GM12892 (cell line): Measurements from ENCODE around the gene BCAS4.

Experiments
- POLR2A ChIP-seq: IDR thresholded peaks from 2 replicates; pipeline ENCODE4 v1.6.1; 2011; ENCODE audit warnings: low read depth, low read length, control low read depth
- POLR2AphosphoS5 ChIP-seq: IDR thresholded peaks from 2 replicates; pipeline ENCODE4 v1.6.1; 2011; ENCODE audit warnings: low read depth, low read length, control low read depth
- TAF1 ChIP-seq: IDR thresholded peaks from 2 replicates; pipeline ENCODE4 v1.6.1; 2011; ENCODE audit warnings: low read depth, mild to moderate bottlenecking, control low read depth, low read length, borderline replicate concordance

- no peak for TF ChIP-seq POLR2A
- TF ChIP-seq POLR2AphosphoS5 = no peak
- TF ChIP-seq TAF1 = no peak
Observed at GRCh38 chr20:50753152-50753551, 41.7 kb upstream of the BCAS4 start.
